Testis (tissue), 2 donors: Measurements from ENCODE around the gene MACROD2.

Experiments used
- CTCF ChIP-seq, 3 experiments: fragments of 450-650 bp in 2 of 3; fragments of 200-600 bp in 1 of 3; sonication (generic) in 1 of 3; IDR thresholded peaks; one replicate each; pipeline ENCODE4 v1.5.1; 2016 to 2019; ENCODE audit warnings: antibody characterized with exemption in 3 of 3, mild to moderate bottlenecking in 2 of 3, moderate library complexity in 1 of 3
- POLR2A ChIP-seq: fragments of 450-650 bp; IDR thresholded peaks from one replicate; pipeline ENCODE4 v1.6.1; 2017; ENCODE audit warnings: antibody characterized with exemption, mild to moderate bottlenecking, moderate library complexity

- no peak for TF ChIP-seq POLR2A
- TF ChIP-seq CTCF (IDR thresholded peaks at IDR 0.05): no peak
These were observed 566.5 kb downstream of the MACROD2 start for GRCh38 chr20:14561741-14562221.
